Neuronal stem cell (in vitro differentiated cells): Measurements from ENCODE around the gene TAOK3.

Experiments used
- DNase-seq: peaks from one replicate; pipeline ENCODE4 v3.0.0-alpha.2; 2013; ENCODE audit warnings: low spot score
- H2AFZ ChIP-seq: one replicate; pipeline ENCODE4 v1.6.1; 2013; ENCODE audit warnings: mild to moderate bottlenecking, low read length, inconsistent platforms
- H2AK5ac ChIP-seq: 2 replicates; pipeline ENCODE4 v1.6.1; 2013; ENCODE audit warnings: low read depth, mild to moderate bottlenecking, inconsistent platforms, low read length, moderate library complexity, mixed read lengths
- H2BK120ac ChIP-seq: 2 replicates; pipeline ENCODE4 v1.6.1; 2013; ENCODE audit warnings: low read depth, mild to moderate bottlenecking, inconsistent platforms, low read length, moderate library complexity, mixed read lengths
- H2BK12ac ChIP-seq: one replicate; pipeline ENCODE4 v1.6.1; 2013; ENCODE audit warnings: low read length, inconsistent platforms
- H2BK15ac ChIP-seq: 2 replicates; pipeline ENCODE4 v1.6.1; 2013; ENCODE audit warnings: mild to moderate bottlenecking, low read length, inconsistent platforms, mixed read lengths
- H2BK5ac ChIP-seq: one replicate; pipeline ENCODE4 v1.6.1; 2013; ENCODE audit warnings: inconsistent platforms, mild to moderate bottlenecking, low read length, moderate library complexity
- H3K14ac ChIP-seq: one replicate; pipeline ENCODE4 v1.6.1; 2013; ENCODE audit warnings: low read length, inconsistent platforms
- H3K18ac ChIP-seq: 2 replicates; pipeline ENCODE4 v1.6.1; 2013; ENCODE audit warnings: low read length, inconsistent platforms
- H3K23ac ChIP-seq: 2 replicates; pipeline ENCODE4 v1.6.1; 2013; ENCODE audit warnings: low read depth, mild to moderate bottlenecking, mixed read lengths, low read length, inconsistent platforms; ENCODE audit not compliant: poor library complexity
- H3K27ac ChIP-seq: replicated peaks from 3 replicates; pipeline ENCODE4 v1.5.1; 2013; ENCODE audit warnings: low read length, inconsistent platforms
- H3K27me3 ChIP-seq, 3 experiments: 2 replicates each; pipeline ENCODE4 v1.6.1; 2013; ENCODE audit warnings: low read length in 3 of 3, mild to moderate bottlenecking in 2 of 3, inconsistent platforms in 1 of 3, low read depth in 1 of 3, mixed read lengths in 1 of 3, moderate library complexity in 1 of 3; ENCODE audit not compliant: control insufficient read depth in 3 of 3, insufficient read depth in 3 of 3
- H3K36me3 ChIP-seq, 2 donors: replicated peaks in 1 of 2; 2 replicates each; pipeline ENCODE4 v1.6.1; 2013; ENCODE audit warnings: low read length in 2 of 2; ENCODE audit not compliant: control insufficient read depth in 2 of 2, insufficient read depth in 2 of 2
- H3K4ac ChIP-seq: 2 replicates; pipeline ENCODE4 v1.6.1; 2013; ENCODE audit warnings: inconsistent platforms, mild to moderate bottlenecking, low read length, moderate library complexity
- H3K4me1 ChIP-seq, 2 donors: 1 replicate in 1 of 2; 2 replicates in 1 of 2; pipeline ENCODE4 v1.6.1; 2013; ENCODE audit warnings: low read length in 2 of 2, low read depth in 1 of 2; ENCODE audit not compliant: control insufficient read depth in 2 of 2, insufficient read depth in 1 of 2
- H3K4me2 ChIP-seq: one replicate; pipeline ENCODE4 v1.6.1; 2013; ENCODE audit warnings: mild to moderate bottlenecking, low read length, inconsistent platforms; ENCODE audit not compliant: insufficient read depth, poor library complexity, severe bottlenecking
- H3K4me3 ChIP-seq, 2 donors: 2 replicates each; pipeline ENCODE4 v1.5.1; 2013; ENCODE audit warnings: low read length in 2 of 2, mild to moderate bottlenecking in 2 of 2, inconsistent platforms in 1 of 2, moderate library complexity in 1 of 2
- H3K79me1 ChIP-seq: one replicate; pipeline ENCODE4 v1.6.1; 2013; ENCODE audit warnings: low read depth, mild to moderate bottlenecking, inconsistent platforms, low read length, moderate library complexity
- H3K9ac ChIP-seq: one replicate; pipeline ENCODE4 v1.6.1; 2013; ENCODE audit warnings: mild to moderate bottlenecking, low read depth, low read length, inconsistent platforms; ENCODE audit not compliant: poor library complexity
- H3K9me3 ChIP-seq, 2 donors: replicated peaks in 1 of 2; 2 replicates each; pipeline versions ENCODE3 to v1.6.1; 2013; ENCODE audit warnings: low read length in 2 of 2, mild to moderate bottlenecking in 2 of 2, inconsistent platforms in 1 of 2, low read depth in 1 of 2, mixed read lengths in 1 of 2, moderate library complexity in 1 of 2; ENCODE audit not compliant: control insufficient read depth in 2 of 2, insufficient read depth in 1 of 2
- H4K8ac ChIP-seq: one replicate; pipeline ENCODE4 v1.6.1; 2013; ENCODE audit warnings: low read depth, mild to moderate bottlenecking, inconsistent platforms, low read length, moderate library complexity
- H4K91ac ChIP-seq: one replicate; pipeline ENCODE4 v1.6.1; 2013; ENCODE audit warnings: low read length, low read depth, mild to moderate bottlenecking, inconsistent platforms; ENCODE audit not compliant: poor library complexity
- WGBS, 2 donors: extraction: QIAGEN DNeasy Blood & Tissue Kit; methylation state at CpG; one replicate each; pipeline ENCODE4 v1.1.7; 2013; ENCODE audit warnings: missing lambda C conversion rate in 2 of 2, mixed read lengths in 1 of 2; ENCODE audit not compliant: insufficient read length in 2 of 2, insufficient replicate concordance in 1 of 2; ENCODE audit errors: extremely low coverage in 2 of 2; 5-methylcytosine and 5-hydroxymethylcytosine counted together

TAOK3 gene

DNA sequence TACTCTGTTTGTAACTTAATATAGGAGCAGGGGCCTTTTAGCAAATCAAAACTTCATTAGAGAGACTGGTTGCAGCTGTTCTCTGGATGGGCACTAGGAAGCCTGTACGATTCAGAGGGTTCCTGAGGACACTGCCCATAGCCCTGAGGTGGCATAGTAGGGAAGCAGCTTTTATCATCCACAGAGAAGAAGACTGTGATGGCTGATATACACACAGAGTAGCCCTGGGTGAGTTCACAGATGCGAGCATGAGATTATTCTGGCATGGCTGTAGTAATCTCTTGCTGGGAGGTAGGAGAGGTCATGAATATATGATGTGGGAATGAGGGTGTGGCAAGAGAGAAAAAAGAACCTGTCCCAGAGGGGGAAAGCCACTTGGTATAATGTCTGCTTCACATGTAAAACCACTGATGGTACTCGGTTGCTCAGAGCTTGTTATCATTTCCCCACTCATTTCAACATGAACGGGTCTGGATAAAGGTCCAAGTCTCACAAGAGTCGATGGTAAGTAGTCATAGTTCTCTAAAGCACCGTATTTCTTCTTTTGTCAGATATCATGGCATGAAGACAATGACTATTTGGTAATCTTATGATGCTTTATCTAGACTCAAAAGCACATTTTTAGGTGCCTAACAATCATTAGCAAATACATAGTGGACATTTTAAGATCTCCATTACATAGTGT is 184.8 kb downstream of the TAOK3 start:
- H3K14ac ChIP-seq, result no peak overlapping the region
- no peak overlapping the region for H3K27ac ChIP-seq
- H2BK12ac ChIP-seq, result no peak overlapping the region
- H3K4me2 ChIP-seq, result no peak overlapping the region
- H3K4me3 ChIP-seq, result peak overlapping the region in 1 of 2 donors; percentile 60
- no peaks in the 10 kb centered on the region for H3K9me3 ChIP-seq
- H3K18ac ChIP-seq, result no peak overlapping the region
- no peak overlapping the region for H4K8ac ChIP-seq
- no peak overlapping the region for H2BK120ac ChIP-seq
- peak overlapping the region; percentile 81 for H2AFZ ChIP-seq
- no peak overlapping the region for H2AK5ac ChIP-seq
- no peak overlapping the region for H2BK5ac ChIP-seq
- DNase-seq, result no peak
- no peak overlapping the region for H4K91ac ChIP-seq
- H3K4me1 ChIP-seq, result peaks cover 2 to 11% of the 10 kb centered on the region in 2 donors
- H3K9ac ChIP-seq, result no peak overlapping the region
- no peak overlapping the region for H2BK15ac ChIP-seq
- H3K36me3 ChIP-seq, result no peaks in the 10 kb centered on the region
- H3K27me3 ChIP-seq, result no peaks in the 10 kb centered on the region
- WGBS, 2 donors, result no CpG with 5 or more reads among the region's 6 CpGs
- no peak overlapping the region for H3K23ac ChIP-seq
- H3K4ac ChIP-seq, result no peak overlapping the region
- no peaks in the 10 kb centered on the region for H3K79me1 ChIP-seq

GRCh38 chr12:118185602-118186397 is 186.9 kb downstream of the TAOK3 start:
- Histone ChIP-seq H3K18ac (no peak overlapping the region), H3K36me3 (peaks cover 0 to 7% of the 10 kb centered on the region in 2 donors), H2AFZ (no peak overlapping the region), H3K23ac (no peak overlapping the region), H3K9me3 (no peaks in the 10 kb centered on the region), H4K8ac (no peak overlapping the region), H3K14ac (no peak overlapping the region), H3K9ac (no peak overlapping the region), H3K4ac (no peak overlapping the region), H3K4me2 (no peak overlapping the region), H2BK120ac (no peak overlapping the region), H2BK5ac (no peak overlapping the region), H3K4me3 (no peak overlapping the region), H3K79me1 (no peaks in the 10 kb centered on the region), H2BK12ac (no peak overlapping the region), H3K27ac (no peak overlapping the region), H3K4me1 (peaks cover 2 to 12% of the 10 kb centered on the region in 2 donors), H2AK5ac (no peak overlapping the region), H4K91ac (no peak overlapping the region), H3K27me3 (no peaks in the 10 kb centered on the region), H2BK15ac (no peak overlapping the region)
- DNase-seq, result no peak
- no CpG with 5 or more reads among the region's 5 CpGs for WGBS, 2 donors

DNA sequence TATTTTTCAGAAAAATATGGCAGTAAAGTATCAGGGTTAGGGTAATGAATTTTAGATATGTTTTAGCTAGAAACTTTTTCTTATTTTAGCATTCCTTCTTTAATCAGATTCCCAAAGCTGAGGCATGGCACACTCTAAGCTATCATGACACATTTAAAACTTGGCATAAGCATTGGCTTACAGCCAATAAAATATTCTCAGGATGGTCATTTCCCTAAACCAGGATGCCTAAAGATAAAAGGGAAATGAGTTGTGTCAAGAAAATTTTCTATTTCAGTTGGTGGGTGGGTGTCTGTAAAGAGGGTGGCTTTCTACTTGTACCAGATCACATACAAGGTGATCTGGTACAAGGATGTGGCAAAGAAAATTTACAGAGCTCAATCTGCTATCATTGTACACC is 189.0 kb downstream of the TAOK3 start:
- no peak overlapping the region for H2BK120ac ChIP-seq

DNA sequence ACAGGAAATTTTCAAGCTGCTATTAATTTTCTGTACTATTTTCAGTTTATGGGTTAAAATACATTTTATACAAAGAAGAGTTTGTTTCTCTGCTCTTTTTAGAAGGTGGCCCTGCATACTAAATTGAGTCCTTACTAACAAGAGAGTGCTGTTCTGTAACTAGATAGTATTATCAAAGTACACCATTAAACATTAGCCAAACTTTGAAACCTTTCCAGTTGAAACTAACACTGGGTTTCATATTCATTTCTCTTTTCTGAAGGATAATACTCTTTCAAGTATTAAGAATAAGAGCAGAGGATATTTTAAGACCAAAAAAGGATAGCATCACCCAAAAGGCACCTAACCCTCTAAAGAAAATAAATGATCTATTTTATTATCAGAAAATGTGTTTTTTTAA is 189.6 kb downstream of the TAOK3 start:
- Histone ChIP-seq H2AK5ac (no peak overlapping the region), H3K79me1 (no peaks in the 10 kb centered on the region), H2AFZ (no peak overlapping the region), H2BK120ac (no peak overlapping the region), H3K4me1 (peaks cover 0 to 10% of the 10 kb centered on the region in 2 donors), H3K23ac (no peak overlapping the region), H2BK5ac (no peak overlapping the region), H3K18ac (no peak overlapping the region), H3K4me3 (no peak overlapping the region), H3K14ac (no peak overlapping the region), H4K91ac (no peak overlapping the region), H2BK15ac (no peak overlapping the region), H3K27ac (no peak overlapping the region), H3K27me3 (no peaks in the 10 kb centered on the region), H3K36me3 (peaks cover 0 to 22% of the 10 kb centered on the region in 2 donors), H3K9me3 (no peaks in the 10 kb centered on the region), H3K4me2 (no peak overlapping the region), H3K9ac (no peak overlapping the region), H2BK12ac (no peak overlapping the region), H4K8ac (no peak overlapping the region), H3K4ac (no peak overlapping the region)
- no peak for DNase-seq

More for the DNA sequence above, 189.0 kb downstream of the TAOK3 start:
- H3K36me3 ChIP-seq, result peaks cover 0 to 20% of the 10 kb centered on the region in 2 donors
- no peak overlapping the region for H2BK12ac ChIP-seq
- H4K8ac ChIP-seq, result no peak overlapping the region
- H3K4me1 ChIP-seq, result peaks cover under 1 to 12% of the 10 kb centered on the region in 2 donors
- no peak for DNase-seq
- no peak overlapping the region for H2BK5ac ChIP-seq
- H3K4me3 ChIP-seq, result no peak overlapping the region
- no peak overlapping the region for H3K9ac ChIP-seq
- H2BK15ac ChIP-seq, result no peak overlapping the region
- no peak overlapping the region for H4K91ac ChIP-seq
- no peak overlapping the region for H3K4me2 ChIP-seq
- H2AK5ac ChIP-seq, result no peak overlapping the region
- H3K14ac ChIP-seq, result no peak overlapping the region
- no peak overlapping the region for H3K4ac ChIP-seq
- H3K27ac ChIP-seq, result no peak overlapping the region
- H3K9me3 ChIP-seq, result no peaks in the 10 kb centered on the region
- H3K18ac ChIP-seq, result no peak overlapping the region
- no peaks in the 10 kb centered on the region for H3K27me3 ChIP-seq
- H2AFZ ChIP-seq, result no peak overlapping the region
- no peak overlapping the region for H3K23ac ChIP-seq
- H3K79me1 ChIP-seq, result no peaks in the 10 kb centered on the region
